Gastrocnemius medialis (tissue), 4 donors: ENCODE data around the gene STARD3NL.

ENCODE experiments used
- CTCF ChIP-seq, 5 experiments: fragments of 450-650 bp in 3 of 5; fragments of 200-600 bp in 2 of 5; sonication (generic) in 2 of 5; IDR thresholded peaks in 4 of 5; conservative IDR thresholded peaks in 1 of 5; 1 replicate in 4 of 5; 2 replicates in 1 of 5; pipeline ENCODE4 v1.5.1; 2016 to 2019; ENCODE audit warnings: antibody characterized with exemption in 5 of 5, mild to moderate bottlenecking in 3 of 5, moderate library complexity in 3 of 5
- POLR2A ChIP-seq, 2 donors: fragments of 450-650 bp; IDR thresholded peaks; one replicate each; pipeline ENCODE4 v1.6.1; 2017; ENCODE audit warnings: antibody characterized with exemption in 2 of 2, mild to moderate bottlenecking in 2 of 2, moderate library complexity in 2 of 2

GRCh38 chr7:38248069-38248567 is 70.1 kb downstream of the STARD3NL start:
- TF ChIP-seq CTCF (IDR thresholded peaks at IDR 0.05 in 4 of 5, conservative IDR thresholded peaks at IDR 0.05 in 1 of 5) (no peak), POLR2A (IDR thresholded peaks at IDR 0.05) (no peak)
